PFSK-1 (cell line): ENCODE measurements around the gene GDPD4.

Experiments used
- FOXP2 ChIP-seq: optimal IDR thresholded peaks from 2 replicates; pipeline ENCODE3; 2011; ENCODE audit warnings: borderline replicate concordance, control low read depth, inconsistent platforms; ENCODE audit not compliant: insufficient read depth; ENCODE audit errors: extremely low read length, extremely low read depth
- POLR2AphosphoS5 ChIP-seq: IDR thresholded peaks from 2 replicates; pipeline ENCODE4 v1.6.1; 2012; ENCODE audit warnings: low read depth, mild to moderate bottlenecking, control low read depth, low read length, moderate library complexity
- SIN3A ChIP-seq: IDR thresholded peaks from 2 replicates; pipeline ENCODE4 v1.6.1; 2012; ENCODE audit warnings: mild to moderate bottlenecking, low read length, moderate library complexity, borderline replicate concordance; ENCODE audit not compliant: insufficient read depth
- TAF1 ChIP-seq: IDR thresholded peaks from 2 replicates; pipeline ENCODE4 v1.6.1; 2012; ENCODE audit warnings: low read length, control low read depth, borderline replicate concordance; ENCODE audit not compliant: insufficient read depth
- TF ChIP-seq, protein P1 (sequence below), 2 experiments: IDR thresholded peaks; 2 replicates each; pipeline versions ENCODE4 v1.6.1 to v1.8.0; 2011 to 2012; ENCODE audit warnings: low read depth in 2 of 2, low read length in 2 of 2, control low read depth in 1 of 2, inconsistent platforms in 1 of 2, mild to moderate bottlenecking in 1 of 2, moderate library complexity in 1 of 2; ENCODE audit not compliant: insufficient read depth in 1 of 2

GDPD4 gene

DNA sequence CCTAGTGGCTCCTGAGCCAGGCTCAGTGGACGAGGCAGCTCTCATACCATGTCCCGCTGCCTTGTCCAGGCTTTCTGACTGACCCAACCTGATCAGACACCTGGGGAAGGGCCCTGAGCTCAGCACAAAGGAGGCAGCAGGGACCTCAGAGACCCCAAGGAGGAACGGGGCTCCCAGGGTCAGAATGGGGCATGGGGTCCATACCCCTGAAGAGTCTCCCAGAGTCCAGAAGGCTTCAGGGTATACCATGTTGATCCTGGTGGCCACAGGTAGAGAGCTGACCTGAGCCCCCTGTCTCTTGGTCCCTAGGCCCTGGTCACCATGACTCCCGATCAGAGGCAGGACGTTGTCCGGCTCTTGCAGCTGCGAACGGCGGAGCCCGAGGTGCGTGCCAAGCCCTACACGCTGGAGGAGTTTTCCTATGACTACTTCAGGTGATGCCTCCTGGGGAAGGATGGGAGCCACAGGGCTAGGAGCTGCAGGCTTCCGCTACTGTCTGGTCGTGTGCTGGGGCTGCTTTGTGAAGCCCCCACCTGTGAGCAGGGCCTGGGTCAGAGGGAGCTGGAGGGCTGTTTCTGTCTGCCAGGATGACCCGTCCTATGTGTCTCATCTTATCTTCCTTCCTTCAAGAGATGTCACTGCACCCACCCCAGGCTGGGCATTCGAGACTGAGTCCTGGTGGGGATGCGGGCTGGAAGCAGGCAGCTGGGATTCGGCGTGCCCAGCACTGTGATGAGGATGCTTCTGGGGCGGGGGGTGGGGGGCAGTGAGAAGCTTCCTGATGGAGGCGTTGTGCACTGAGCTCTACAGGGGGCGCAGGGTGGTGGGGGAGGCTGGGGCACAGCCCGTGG is 99.3 kb downstream of the GDPD4 start:
- no peak for TF ChIP-seq POLR2AphosphoS5
- TF ChIP-seq FOXP2 = no peak
- TF ChIP-seq TAF1 = no peak
- TF ChIP-seq, protein P1, sequence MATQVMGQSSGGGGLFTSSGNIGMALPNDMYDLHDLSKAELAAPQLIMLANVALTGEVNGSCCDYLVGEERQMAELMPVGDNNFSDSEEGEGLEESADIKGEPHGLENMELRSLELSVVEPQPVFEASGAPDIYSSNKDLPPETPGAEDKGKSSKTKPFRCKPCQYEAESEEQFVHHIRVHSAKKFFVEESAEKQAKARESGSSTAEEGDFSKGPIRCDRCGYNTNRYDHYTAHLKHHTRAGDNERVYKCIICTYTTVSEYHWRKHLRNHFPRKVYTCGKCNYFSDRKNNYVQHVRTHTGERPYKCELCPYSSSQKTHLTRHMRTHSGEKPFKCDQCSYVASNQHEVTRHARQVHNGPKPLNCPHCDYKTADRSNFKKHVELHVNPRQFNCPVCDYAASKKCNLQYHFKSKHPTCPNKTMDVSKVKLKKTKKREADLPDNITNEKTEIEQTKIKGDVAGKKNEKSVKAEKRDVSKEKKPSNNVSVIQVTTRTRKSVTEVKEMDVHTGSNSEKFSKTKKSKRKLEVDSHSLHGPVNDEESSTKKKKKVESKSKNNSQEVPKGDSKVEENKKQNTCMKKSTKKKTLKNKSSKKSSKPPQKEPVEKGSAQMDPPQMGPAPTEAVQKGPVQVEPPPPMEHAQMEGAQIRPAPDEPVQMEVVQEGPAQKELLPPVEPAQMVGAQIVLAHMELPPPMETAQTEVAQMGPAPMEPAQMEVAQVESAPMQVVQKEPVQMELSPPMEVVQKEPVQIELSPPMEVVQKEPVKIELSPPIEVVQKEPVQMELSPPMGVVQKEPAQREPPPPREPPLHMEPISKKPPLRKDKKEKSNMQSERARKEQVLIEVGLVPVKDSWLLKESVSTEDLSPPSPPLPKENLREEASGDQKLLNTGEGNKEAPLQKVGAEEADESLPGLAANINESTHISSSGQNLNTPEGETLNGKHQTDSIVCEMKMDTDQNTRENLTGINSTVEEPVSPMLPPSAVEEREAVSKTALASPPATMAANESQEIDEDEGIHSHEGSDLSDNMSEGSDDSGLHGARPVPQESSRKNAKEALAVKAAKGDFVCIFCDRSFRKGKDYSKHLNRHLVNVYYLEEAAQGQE (IDR thresholded peaks at IDR 0.05; ENCODE audit: insufficient read depth in 1 of 2, low read depth in 2 of 2, low read length in 2 of 2) = no peak
- TF ChIP-seq SIN3A = no peak

DNA sequence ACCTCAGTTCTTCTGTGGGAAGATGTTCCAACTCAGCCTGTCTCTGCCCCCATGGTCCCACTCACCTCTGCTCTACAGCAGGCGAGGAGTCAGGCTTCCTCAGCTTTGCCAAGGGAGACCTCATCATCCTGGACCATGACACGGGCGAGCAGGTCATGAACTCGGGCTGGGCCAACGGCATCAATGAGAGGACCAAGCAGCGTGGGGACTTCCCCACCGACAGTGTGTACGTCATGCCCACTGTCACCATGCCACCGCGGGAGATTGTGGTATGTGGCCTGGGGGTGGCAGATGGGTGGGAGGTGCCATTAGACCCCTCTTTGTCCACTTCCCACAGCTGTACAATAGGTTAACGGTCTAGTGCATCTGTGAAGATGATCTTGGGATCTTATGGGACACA is 100.1 kb downstream of the GDPD4 start:
- TF ChIP-seq, protein P1 (IDR thresholded peaks at IDR 0.05; ENCODE audit: insufficient read depth in 1 of 2, low read depth in 2 of 2, low read length in 2 of 2) = no peak
- no peak for TF ChIP-seq FOXP2
- no peak for TF ChIP-seq TAF1
- no peak for TF ChIP-seq SIN3A
- no peak for TF ChIP-seq POLR2AphosphoS5

DNA sequence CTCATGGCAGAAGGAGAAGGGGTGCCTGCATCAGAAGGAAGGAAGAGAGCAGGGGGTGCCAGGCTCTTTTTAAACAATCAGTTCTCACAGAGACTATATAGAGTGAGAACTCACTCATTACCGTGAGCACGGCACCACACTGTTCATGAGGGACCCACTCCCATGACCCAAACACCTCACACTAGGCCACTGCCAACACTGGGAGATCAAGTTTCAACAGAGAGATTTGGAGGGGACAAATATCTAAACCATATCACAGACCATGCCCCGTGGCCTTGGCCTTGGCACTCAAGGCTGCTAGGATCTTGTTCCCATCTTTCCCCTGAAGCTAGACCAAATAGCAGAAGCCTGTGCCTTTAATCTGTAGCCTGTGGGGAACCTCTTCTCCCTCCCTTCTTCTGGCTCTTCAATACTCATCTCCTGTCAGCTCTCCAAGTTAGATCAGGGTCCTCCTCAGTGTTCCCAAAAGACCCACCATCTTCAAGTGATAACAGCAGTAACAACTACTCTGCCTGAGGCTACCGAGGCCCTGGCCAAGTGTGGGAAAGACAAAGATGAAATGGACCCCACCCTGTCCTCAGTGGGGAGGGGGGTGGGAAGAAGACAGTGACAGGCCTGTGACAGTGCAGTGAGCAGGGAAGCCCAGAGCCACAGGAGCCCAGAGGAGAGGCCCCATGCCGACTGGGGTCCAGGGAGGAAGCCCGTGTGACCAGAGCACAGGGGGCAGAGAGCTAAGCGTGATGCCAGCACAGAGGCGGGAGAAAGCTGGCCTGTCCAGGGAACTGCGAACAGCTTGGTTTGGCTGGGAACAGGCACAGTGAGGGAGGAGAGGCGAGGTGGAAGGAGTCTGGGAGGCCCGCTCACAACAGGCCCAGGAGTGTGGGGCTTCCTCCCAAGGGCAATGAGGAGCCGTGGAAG is 100.9 kb downstream of the GDPD4 start:
- TF ChIP-seq FOXP2 = no peak
- no peak for TF ChIP-seq POLR2AphosphoS5
- no peak for TF ChIP-seq TAF1
- no peak for TF ChIP-seq SIN3A
- TF ChIP-seq, protein P1 (IDR thresholded peaks at IDR 0.05; ENCODE audit: insufficient read depth in 1 of 2, low read depth in 2 of 2, low read length in 2 of 2) = no peak

DNA sequence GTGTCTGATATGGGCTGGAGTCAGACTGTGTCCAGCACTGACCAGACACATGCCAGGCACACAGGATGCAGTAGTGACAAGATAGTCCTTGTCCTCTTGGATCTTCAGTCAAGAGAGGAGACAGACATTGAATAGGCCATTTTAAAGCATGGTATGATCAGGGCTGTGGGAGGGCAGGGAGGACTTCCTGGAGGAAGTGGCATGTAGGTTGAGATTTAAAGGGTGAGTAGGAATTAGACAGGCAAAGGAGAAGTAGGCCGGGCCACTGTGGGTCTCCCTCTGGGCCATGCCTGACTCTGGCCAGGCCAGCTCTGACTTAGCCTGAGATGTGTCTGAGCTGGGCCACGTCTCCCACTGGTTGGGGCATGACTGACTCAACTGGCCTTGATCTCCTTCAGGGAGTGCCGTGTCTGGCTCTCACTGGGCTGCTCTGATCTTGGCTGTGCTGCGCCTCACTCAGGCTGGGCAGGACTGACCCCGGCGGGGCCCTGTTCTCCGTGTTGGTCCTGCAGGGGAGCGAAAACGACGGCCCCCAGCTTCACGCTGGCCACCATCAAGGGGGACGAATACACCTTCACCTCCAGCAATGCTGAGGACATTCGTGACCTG is 102.2 kb downstream of the GDPD4 start:
- no peak for TF ChIP-seq POLR2AphosphoS5
- TF ChIP-seq TAF1 = no peak
- TF ChIP-seq FOXP2 = no peak
- no peak for TF ChIP-seq SIN3A

DNA sequence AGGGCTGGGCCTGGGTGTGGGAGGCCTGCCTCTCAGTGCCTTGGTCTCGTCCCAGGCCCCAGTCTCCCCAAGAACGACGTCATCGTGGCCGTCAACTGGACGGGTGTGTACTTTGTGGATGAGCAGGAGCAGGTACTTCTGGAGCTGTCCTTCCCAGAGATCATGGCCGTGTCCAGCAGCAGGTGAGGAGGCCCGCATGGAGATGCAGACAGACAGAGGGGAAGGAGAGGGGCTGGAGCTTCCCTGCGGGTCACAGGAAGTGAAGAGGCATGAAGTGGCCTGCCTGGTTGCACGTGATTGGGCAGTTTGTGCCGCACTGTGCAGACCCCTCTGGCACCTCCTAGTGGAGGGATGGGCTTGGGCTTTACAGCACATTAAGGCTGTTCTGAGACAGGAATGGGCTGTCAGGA is 103.0 kb downstream of the GDPD4 start:
- no peak for TF ChIP-seq SIN3A
- no peak for TF ChIP-seq TAF1
- TF ChIP-seq, protein P1 (IDR thresholded peaks at IDR 0.05; ENCODE audit: insufficient read depth in 1 of 2, low read depth in 2 of 2, low read length in 2 of 2) = no peak
- no peak for TF ChIP-seq POLR2AphosphoS5
- TF ChIP-seq FOXP2 = no peak
